ENCODE data around the gene HRC.
"Not testable (repeated sequence)": the region's sequence is repeated elsewhere in the genome, so short reads cannot be mapped to it uniquely, and the experiment has no call there.

The HRC gene, protein sequence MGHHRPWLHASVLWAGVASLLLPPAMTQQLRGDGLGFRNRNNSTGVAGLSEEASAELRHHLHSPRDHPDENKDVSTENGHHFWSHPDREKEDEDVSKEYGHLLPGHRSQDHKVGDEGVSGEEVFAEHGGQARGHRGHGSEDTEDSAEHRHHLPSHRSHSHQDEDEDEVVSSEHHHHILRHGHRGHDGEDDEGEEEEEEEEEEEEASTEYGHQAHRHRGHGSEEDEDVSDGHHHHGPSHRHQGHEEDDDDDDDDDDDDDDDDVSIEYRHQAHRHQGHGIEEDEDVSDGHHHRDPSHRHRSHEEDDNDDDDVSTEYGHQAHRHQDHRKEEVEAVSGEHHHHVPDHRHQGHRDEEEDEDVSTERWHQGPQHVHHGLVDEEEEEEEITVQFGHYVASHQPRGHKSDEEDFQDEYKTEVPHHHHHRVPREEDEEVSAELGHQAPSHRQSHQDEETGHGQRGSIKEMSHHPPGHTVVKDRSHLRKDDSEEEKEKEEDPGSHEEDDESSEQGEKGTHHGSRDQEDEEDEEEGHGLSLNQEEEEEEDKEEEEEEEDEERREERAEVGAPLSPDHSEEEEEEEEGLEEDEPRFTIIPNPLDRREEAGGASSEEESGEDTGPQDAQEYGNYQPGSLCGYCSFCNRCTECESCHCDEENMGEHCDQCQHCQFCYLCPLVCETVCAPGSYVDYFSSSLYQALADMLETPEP

DNA sequence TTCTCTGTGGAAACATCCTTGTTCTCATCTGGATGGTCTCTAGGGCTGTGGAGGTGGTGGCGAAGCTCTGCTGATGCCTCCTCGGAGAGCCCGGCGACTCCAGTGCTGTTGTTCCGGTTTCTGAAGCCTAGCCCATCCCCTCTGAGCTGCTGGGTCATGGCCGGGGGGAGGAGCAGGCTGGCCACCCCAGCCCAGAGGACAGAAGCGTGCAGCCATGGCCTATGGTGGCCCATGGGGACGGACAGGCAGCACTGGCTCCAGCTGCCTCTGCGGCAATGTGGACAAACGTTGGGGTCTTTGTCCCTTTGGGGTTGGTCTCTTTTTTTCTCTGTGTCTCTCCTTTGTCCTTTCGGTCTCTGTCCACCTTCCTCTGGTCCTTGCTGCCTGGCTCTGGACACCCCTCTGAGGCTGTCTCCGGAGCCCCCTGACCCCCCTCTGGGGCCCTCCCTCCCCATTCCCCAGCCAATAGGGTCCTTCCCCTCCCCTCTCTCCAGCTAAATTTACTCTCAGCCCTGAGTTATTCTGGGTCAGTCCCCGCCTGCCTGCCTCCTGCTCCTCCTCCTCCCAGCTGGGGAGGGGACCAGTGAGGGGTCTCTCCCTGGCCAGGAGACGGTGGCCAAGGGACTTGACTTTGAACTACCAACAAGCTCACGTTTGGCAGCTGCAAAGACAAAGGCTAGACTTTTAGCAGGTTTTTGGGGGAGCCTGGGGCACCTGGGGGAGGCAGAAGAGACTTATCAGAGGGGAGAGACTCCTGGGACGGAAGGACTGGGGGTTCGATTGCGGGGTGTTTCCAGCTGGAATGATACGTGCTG is at the start of gene HRC:
Gene HRC, minus strand, starts transcription at position 392 of the 815 bp plus-strand sequence. Its CDS starts 159 bp downstream, at position 233.
- DNase-seq (ENCODE audit: low read depth in 3 of 3), result no peak

DNA sequence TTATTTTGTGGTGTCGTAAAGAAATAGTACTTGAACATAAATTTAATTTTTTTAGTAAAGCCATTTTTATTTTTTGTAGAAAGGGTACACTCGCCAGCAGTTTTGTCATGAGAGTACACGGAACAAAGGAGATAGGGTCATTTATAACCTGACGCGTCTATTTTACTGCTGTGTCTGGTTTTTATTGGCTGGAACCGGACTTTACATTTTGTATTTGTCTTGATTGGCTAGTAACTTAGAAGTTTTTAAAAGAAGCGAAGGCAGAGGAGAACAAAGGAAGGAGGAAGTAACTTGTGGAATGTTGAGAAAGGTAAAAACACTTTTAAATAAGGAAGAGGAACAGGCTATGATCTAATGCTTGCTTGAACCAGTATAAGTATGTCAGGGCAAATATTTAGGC is 45.8 kb upstream of the HRC start:
- DNase-seq (ENCODE audit: low read depth in 3 of 3), result no peak

DNA sequence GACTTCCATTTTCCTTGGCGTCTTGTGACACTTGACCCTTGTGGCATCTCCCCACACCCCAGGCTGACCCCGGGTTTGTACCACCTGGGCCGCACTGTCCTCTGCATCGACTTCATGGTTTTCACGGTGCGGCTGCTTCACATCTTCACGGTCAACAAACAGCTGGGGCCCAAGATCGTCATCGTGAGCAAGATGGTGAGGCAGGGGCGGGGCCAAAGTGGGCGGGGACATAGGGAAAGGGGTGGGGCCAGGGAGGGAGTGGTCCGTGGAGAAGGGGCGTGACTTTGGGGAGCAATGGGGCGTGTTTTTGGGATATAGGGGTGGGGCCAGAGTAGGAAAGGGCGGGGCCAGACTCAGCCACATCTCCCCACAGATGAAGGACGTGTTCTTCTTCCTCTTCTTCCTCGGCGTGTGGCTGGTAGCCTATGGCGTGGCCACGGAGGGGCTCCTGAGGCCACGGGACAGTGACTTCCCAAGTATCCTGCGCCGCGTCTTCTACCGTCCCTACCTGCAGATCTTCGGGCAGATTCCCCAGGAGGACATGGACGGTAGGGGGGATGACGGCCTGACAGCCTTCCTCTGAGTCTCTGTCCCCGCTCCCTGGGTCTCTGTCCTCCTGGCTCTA is 45.2 kb upstream of the HRC start:
- no peak for DNase-seq (ENCODE audit: low read depth in 3 of 3)

DNA sequence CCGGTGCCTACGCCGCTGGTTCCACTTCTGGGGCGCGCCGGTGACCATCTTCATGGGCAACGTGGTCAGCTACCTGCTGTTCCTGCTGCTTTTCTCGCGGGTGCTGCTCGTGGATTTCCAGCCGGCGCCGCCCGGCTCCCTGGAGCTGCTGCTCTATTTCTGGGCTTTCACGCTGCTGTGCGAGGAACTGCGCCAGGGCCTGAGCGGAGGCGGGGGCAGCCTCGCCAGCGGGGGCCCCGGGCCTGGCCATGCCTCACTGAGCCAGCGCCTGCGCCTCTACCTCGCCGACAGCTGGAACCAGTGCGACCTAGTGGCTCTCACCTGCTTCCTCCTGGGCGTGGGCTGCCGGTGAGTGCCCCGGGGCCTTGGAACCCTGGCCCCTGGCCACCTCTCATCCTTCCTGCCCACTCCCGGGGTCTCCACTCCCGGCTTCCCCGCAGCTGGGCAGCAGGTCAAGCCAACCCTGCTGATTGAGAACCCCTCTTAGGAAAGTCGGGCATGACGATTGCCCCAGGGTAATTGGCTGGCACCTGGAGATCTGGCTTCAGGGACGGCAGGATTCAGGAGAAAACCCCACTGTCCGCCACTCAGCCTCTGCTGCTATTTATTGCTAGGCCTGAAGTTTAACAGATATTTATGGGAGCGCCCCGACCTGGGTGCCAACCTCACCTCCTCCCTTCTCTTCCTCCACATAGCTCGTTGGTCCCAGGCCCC is 41.5 kb upstream of the HRC start:
- DNase-seq (ENCODE audit: low read depth in 3 of 3), result no peak

DNA sequence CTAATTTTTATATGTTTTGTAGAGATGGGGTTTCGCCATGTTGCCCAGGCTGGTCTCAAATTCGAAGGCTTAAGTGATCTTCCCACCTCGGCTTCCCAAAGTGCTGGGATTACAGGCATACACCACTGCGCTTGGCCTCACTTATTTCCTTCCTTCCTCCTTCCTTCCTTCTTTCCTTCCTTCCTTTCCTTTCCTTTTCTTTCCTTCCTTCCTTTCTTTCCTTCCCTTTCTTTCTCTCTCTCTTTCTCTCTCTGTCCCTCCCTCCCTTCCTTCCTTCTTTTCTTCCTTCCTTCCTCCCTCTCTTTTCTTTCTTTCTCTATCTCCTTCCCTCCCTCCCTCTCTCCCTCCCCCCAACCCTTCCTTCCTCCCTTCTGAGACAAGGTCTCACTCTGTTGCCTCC is 39.2 kb upstream of the HRC start:
- DNase-seq (ENCODE audit: low read depth in 3 of 3), result no peak

DNA sequence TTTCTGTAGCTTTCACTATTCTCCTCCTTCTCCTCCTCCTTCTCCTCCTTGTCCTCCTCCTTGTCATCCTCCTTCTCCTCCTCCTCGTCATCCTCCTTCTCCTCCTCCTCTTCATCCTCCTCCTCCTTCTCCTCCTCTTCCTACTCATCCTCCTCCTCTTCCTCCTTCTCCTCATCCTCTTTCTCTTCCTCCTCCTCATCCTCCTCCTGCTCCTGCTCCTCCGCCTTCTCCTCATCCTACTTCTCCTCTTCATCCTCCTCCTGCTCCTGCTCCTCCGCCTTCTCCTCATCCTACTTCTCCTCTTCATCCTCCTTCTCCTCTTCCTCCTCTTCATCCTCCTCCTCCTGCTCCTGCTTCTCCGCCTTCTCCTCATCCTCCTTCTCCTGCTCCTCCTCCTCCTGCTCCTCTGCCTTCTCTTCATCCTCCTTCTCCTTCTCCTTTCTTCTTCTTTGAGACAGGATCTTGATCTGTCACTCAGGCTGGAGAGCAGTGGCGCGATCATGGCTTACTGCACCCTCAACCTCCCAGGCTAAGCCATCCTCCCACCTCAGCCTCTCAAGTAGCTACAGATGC is 38.7 kb upstream of the HRC start:
- DNase-seq (ENCODE audit: low read depth in 3 of 3), result no peak

DNA sequence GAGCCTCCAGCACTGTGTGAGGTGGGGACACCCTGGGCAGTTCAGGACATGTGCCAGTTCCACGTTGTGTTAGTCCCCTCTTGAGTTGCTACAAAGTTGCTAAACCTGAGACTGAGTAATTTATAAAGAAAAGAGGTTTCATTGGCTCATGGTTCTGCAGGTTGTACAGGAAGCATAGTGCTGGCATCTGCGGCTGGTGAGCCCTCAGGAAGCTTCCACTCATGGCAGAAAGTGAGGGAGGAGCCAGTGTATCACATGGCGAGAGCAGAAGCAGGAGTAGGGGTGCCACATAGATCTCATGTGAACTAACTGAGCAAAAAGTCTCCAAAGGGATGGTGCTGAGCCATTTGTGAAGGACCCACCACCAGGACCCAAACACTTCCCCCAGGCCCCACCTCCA is 35.6 kb upstream of the HRC start:
- DNase-seq (ENCODE audit: low read depth in 3 of 3), result no peak

DNA sequence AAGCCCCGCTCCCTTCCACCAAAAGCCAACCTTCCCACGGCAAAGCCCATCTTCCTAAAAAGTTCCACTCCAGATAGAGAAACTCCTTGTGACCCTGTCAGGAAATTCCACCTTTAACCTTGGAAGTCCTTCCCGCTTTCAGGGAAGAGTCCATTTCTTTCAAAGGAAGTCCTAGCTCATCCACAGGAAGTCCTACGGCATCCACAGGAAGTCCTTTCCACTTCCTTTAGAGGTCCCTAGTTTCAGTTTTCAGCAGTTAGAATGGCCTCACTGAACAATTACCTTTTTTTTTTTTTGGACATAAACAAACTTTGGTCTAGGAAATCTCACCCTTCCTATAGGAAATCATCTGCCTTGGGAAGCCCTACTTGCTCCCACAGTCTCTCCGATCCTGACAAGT is 34.1 kb upstream of the HRC start:
- DNase-seq (ENCODE audit: low read depth in 3 of 3), result no peak

DNA sequence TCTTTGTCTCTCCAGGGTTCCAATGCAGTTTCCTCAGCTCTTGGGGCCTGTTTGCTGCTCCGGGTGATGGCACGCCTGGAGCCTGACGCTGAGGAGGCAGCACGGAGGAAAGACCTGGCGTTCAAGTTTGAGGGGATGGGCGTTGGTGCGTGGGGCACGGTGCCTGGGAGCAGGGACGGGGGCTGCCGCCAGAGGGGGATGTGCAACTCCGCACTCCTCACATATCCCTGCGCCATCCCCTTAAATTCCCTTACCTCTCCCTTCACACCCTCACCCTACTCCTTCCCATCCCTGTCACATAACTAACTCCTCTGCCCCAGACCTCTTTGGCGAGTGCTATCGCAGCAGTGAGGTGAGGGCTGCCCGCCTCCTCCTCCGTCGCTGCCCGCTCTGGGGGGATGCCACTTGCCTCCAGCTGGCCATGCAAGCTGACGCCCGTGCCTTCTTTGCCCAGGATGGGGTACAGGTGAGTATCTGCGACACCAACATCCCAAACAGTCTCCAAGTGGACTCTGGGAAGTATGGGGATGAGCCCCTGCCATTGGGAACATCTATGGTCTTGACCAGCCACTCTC is 33.5 kb upstream of the HRC start:
- DNase-seq (ENCODE audit: low read depth in 3 of 3), result no peak

DNA sequence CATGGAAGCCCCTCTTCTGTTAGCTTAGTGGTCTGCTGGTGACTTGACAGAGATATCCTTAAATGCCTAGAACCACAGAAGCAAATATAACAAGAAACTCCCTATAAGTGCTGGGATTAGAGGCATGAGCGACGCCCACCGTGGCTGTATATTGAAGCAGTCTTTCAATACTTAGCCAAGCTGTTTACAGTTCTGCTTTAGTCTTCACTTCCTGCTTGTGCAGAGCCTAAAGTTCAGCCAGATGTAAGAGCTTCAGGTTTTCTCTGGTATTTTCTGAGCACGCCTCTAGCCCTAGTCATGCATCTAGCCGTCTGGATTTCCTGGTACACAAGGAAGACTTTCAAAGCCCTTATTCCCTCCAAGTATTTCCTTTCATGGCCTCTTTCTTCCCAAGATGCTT is 30.9 kb upstream of the HRC start:
- DNase-seq (ENCODE audit: low read depth in 3 of 3), result no peak

DNA sequence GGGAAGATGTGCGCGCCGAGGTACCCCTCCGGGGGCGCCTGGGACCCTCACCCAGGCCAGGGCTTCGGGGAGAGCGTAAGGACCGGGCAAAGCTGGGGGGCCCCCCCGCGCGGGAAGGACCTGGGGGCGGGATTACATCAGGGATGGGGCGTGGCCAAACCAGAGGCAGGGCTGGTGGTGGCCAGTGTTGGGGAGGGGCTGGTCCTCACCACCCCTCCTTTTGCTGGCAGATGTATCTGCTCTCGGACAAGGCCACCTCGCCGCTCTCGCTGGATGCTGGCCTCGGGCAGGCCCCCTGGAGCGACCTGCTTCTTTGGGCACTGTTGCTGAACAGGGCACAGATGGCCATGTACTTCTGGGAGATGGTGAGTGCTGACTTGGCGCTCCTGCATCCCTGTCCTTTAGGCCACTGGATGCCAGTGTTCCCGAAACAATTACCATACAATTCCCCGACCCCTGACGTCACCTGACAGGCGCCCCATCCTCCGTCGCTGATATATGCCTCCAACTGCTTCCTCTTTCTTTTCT is 27.7 kb upstream of the HRC start:
- no peak for DNase-seq (ENCODE audit: low read depth in 3 of 3)

DNA sequence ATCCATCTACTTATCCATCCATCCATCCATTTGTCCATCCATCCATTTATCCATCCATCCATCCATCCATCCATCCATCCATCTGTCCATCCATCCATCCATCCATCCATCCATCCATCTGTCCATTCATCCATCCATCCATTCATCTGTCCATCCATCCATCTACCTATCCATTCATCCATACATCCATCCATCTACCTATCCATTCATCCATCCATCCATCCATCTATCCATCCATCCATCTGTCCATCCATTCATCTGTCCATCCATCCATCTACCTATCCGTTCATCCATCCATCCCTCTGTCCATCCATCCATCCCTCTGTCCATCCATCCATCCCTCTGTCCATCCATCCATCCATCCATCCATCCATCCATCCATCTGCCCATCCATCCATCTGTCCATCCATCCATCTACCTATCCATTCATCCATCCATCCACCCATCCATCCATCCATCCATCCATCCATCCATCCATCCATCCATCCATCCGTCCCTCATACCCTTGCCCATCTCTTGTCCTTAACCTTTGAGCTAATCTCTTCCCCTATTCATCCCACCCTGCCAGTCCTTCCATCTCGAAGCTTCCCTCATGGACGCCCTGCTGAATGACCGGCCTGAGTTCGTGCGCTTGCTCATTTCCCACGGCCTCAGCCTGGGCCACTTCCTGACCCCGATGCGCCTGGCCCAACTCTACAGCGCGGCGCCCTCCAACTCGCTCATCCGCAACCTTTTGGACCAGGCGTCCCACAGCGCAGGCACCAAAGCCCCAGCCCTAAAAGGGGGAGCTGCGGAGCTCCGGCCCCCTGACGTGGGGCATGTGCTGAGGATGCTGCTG is 27.0 kb upstream of the HRC start:
- not testable (repeated sequence) for DNase-seq (ENCODE audit: low read depth in 3 of 3)

DNA sequence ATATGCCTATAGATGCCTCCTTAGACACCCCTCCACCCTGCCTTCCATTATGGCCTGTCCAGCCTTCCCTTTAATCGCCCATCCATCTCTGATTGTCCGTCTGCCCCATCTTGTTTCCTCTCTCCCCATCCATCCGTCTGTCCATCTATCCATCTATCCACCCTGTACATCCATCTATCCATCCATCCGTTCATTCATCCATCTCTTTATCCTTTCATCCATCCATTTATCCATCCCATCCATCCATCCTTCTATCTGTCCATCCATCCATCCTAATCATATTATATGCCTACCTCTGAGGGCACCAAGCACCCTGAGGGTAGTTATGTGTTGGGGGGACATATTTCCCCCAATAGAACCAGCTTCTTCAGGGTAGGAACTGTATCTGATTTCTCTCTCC is 25.5 kb upstream of the HRC start:
- no peak for DNase-seq (ENCODE audit: low read depth in 3 of 3)

DNA sequence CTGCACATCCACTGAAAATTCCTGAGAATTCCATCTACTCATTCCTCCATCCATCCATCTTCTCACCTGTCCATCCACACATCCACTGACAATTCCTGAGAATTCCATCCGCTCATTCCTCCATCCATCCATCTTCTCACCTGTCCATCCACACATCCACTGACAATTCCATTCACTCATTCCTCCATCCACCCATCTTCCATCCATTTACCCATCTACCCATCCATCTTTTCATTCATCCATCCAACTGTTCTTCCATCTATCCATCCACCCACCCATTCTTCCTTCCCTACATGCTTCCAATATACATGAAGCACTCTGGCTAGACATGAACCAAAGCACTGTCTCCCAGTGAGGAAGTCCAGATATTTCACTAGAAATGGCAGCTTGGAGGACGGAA is 18.0 kb upstream of the HRC start:
- DNase-seq (ENCODE audit: low read depth in 3 of 3), result no peak

DNA sequence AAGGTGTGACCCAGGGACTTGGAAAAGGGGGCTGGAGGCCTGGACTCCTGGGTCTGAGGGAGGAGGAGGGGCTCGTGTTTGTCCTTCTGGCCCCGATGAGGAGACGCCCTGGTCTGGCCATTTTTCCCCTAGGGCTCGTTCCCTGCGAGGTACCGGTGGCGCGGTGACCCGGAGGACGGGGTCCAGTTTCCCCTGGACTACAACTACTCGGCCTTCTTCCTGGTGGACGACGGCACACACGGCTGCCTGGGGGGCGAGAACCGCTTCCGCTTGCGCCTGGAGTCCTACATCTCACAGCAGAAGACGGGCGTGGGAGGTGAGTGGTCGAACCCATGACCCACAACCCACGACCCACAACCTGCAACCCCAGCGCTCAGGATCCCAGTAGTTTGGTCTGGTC is 13.2 kb upstream of the HRC start:
- no peak for DNase-seq (ENCODE audit: low read depth in 3 of 3)

DNA sequence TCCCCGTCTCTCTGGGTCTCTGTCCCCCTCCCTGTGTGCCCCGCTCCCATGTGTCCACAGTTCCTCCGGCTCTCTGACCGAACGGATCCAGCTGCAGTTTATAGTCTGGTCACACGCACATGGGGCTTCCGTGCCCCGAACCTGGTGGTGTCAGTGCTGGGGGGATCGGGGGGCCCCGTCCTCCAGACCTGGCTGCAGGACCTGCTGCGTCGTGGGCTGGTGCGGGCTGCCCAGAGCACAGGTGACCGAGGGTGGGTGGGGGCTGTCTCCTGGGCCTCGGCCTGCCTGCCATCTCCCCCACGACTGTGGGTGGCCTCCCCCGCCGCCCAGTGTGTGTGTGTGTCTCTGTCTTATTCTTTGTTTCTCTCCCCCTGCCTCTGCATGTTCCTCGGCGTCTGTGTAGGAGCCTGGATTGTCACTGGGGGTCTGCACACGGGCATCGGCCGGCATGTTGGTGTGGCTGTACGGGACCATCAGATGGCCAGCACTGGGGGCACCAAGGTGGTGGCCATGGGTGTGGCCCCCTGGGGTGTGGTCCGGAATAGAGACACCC is 12.7 kb upstream of the HRC start:
- no peak for DNase-seq (ENCODE audit: low read depth in 3 of 3)

DNA sequence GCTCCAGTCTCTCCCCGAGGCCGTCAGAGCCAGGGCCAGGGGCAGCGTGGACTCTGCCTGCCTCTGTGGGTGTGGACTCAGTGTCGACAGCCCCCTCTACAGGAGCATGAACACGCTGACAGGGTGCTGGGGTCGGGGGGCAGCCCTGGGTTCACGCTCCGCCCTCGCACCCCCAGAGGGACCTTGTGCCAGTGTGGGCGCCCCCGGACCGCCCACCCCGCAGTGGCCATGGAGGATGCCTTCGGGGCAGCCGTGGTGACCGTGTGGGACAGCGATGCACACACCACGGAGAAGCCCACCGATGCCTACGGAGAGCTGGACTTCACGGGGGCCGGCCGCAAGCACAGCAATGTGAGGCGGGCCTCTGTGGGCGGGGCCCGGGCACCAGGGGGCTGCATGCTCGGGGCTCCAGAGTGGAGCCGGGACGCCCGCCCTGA is 10.7 kb upstream of the HRC start:
- DNase-seq (ENCODE audit: low read depth in 3 of 3), result no peak

DNA sequence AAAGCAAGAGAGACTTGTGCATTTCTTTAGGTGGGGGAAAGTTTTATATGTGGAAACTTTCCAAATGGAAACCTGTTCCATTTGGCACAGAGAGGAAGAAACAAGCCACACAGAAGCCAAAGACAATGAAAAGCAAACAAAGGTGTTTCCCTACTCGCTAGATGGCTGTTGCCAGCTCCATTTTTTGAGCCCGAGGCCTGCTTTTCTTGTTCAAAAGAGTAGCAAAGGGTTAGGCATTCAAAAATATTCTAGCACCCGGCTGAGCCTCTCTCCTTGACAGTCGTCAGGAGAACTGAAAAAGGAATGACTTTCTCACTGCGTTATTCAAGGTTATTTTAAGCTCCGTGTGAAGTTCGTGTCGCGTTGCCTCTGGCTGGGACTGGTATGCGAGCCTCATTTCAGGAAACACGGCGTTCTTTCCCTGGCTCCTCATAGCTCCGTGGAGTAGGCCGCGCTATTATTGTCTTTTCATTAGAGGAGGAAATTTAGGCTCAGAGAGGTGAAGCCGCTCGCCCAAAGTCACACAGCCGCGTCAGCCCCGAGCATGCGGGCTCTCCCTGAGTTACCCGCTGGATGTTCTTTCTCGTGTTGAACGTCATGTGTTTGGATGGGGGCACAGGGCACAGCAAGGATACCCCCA is 10.0 kb upstream of the HRC start:
- no peak for DNase-seq (ENCODE audit: low read depth in 3 of 3)

DNA sequence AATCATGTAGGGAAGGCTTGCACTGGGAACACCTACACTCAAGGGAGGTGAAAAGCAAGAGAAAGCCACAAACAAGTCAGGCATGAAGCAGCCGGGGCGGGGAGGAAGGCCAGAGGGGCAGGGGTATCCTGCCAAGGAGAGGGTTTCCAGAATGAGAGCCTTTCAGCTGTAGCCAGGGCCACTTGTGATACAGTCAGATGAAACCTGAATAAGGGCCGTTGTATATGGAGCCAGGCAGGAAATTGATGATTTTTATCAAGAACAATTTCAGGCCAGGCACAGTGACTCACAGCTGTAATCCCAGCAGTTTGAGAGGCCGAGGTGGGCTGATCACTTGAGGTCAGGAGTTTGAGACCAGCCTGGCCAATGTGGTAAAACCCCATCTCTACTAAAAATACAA is 6.8 kb upstream of the HRC start:
- no peak for DNase-seq (ENCODE audit: low read depth in 3 of 3)
